Measurements from ENCODE around the gene PAK6.
A peak's percentile ranks its signal among the peaks of the same experiment; 100 is the strongest.

PAK6 gene

DNA sequence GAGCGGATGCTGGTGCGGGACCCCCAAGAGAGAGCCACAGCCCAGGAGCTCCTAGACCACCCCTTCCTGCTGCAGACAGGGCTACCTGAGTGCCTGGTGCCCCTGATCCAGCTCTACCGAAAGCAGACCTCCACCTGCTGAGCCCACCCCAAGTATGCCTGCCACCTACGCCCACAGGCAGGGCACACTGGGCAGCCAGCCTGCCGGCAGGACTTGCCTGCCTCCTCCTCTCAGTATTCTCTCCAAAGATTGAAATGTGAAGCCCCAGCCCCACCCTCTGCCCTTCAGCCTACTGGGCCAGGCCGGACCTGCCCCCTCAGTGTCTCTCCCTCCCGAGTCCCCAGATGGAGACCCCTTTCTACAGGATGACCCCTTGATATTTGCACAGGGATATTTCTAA lies 37.1 kb downstream of the PAK6 start:
- no peak for FAIRE-seq
- no peak for DNase-seq (ENCODE audit: low spot score)

- FAIRE-seq (no peak), DNase-seq (ENCODE audit: low spot score) (no peak)
Measured at GRCh38 chr15:40276927-40277326, 38.1 kb downstream of the PAK6 start.

DNA sequence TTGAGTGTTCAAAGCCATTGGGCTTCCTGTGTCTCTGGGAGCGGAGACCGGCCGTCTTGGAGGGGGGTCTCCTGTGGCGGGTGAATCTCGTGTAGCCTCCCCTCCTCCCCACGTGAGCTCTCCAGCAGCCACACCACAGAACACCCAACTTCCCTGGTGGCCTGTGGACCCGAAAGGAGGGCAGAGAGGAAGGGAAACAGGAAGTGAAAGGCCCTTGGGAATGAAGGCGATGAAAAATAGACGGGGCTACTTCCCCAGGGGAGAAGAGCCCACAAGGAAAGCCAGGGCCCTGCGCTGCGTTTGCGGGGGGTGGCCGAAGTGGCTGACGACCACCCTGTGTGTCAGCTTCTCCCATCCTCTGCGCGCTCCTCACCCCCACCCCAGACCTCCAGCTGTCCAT lies 38.6 kb downstream of the PAK6 start:
- DNase-seq (ENCODE audit: low spot score) = no peak
- FAIRE-seq = no peak

GRCh38 chr15:40278026-40278425 lies 39.2 kb downstream of the PAK6 start:
- no peak for DNase-seq (ENCODE audit: low spot score)
- FAIRE-seq = no peak

- FAIRE-seq (peak; percentile 46), DNase-seq (ENCODE audit: low spot score) (peak; percentile 84)
Measured at GRCh38 chr15:40279437-40280141, 40.7 kb downstream of the PAK6 start.

DNA sequence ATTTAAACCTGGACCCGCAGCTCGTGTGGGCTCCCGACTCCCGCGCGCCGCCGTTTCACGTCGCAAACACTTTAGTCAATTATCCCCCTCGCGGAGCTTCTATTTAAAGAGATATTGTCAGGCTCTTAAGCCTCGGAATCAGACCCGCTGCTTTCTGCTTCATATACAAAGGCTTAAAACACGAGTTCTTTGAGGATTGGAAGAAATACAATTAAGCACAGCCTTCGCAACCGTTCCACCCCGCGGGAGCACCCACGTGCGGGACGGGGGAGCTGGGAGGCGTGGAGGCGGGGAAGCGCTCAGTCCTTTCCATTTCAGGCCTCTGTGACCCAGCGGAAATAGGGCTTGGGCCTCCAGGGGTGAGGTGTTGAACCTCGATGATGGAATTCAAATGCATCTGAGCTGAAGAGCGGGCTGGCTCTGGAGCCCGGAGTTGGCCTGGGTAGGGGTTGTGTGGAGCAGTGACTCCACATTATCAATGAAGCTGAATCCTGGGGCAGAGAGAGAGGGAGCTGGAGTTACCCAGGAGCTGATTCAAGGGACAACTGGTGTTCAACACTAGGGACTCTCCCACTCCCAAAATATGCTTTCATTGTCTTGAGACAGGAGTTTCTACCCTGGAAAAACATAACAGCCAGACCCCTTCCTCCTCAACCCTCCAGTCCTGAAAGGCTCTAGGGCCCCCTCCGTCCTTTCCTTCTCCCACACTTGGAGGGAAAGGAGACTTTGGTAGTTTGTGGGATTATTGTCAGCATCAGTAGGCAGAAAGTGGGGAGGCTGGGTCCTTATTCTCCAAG lies 41.6 kb downstream of the PAK6 start:
- FAIRE-seq (no peak), DNase-seq (ENCODE audit: low spot score) (no peak)

GRCh38 chr15:40281057-40281800 lies 42.4 kb downstream of the PAK6 start:
- FAIRE-seq (no peak), DNase-seq (ENCODE audit: low spot score) (no peak)

DNA sequence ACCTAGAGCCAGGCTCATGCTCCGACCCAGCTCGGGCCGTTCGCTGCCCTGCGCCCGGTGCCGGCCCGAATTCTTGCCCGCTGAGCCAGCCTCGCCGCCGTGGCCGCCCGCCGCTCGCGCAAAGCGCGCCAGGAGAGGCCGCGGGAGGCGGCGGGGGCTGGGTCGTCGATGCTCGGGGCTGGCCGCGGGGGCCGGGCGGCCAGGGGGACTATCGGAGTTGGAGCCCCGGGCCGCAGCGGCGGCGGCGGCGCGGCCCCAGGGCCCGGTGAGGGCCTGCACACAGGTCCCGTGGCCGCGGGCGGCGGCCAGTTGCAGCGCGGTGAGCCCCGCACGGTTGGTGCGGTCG lies 42.9 kb downstream of the PAK6 start:
- FAIRE-seq = no peak
- DNase-seq (ENCODE audit: low spot score) = no peak

- FAIRE-seq (no peak), DNase-seq (ENCODE audit: low spot score) (no peak)
Measured at GRCh38 chr15:40282147-40282868, 43.4 kb downstream of the PAK6 start.

DNA sequence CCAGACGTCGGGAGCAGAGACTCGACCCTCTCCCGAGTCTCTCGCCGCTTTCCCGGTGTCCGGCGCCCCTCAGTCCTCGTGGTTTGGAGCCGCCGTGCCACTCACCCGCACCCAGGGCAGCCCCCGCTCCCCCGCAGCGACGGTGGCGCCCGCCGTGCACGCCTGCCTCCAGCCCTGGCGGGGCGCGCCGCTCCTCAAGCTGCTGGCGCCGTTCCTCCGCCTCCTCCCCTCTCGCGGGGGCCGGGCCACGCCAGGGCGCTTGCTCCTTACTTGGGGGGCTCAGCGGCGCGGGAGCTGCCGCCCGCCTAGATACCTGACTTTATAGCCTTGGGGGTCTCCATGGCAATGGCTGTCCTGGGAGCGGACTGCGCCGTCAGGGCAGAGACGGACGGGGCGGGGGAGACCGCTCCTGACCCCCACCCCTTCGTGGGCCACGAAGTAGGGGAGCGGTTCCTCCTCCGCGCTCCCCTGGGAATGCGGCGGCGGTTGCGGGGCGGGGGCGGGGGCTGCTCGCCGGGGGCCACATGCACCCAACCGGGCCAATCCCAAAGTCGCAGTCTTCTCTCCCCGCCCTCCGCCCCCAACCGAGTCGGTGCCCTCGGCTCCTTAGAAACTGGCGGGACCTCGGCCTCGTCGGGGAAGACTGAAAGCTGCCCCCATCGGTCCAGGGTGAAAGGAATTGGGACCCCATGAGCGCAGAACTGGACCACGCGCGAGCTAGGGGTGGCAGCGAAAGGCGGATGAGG lies 44.2 kb downstream of the PAK6 start, which contains the start of gene ANKRD63:
Gene ANKRD63, minus strand, starts transcription at position 196 of the 746 bp plus-strand sequence. CDS start 478 bp downstream, outside the sequence.
- FAIRE-seq = no peak
- DNase-seq (ENCODE audit: low spot score) = no peak

DNA sequence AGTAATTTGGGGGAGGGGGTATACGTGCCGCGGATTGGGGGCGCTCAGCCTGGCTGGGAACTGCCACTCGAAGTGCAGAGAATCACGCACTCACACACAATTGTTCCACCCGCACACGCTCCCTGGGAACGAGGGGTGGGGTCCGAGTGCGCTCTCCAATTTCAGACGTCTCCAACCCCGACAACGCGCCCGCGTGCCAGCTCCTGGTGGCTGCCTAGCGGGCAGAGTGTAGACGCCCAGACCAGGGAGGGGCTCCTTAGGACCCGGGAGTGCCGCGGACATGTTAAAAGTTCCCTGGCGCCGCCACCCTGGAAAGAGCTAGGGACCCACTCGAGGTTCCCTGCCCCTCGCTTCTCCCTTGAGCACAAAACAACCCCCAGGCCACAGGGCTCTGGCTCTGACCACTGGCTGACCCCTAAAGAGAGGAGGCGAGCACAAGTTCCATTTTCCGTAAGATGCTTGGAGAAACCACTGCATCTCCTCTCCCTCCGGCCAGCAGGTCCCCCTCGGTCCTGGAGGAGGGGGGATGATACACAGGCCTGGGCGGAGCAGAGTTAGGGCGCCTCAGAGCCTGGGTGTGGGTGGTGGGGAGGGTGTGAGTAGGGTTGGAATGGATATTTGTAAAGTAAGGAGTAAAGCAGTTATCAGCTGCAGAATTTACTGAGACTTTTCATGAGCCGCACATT lies 44.9 kb downstream of the PAK6 start:
- FAIRE-seq (no peak), DNase-seq (ENCODE audit: low spot score) (no peak)

GRCh38 chr15:40285151-40285550 lies 46.3 kb downstream of the PAK6 start:
- DNase-seq (ENCODE audit: low spot score) = no peak
- FAIRE-seq = no peak

- DNase-seq (ENCODE audit: low spot score) = no peak
Measured at GRCh38 chr15:40285554-40286011, 46.7 kb downstream of the PAK6 start.

DNA sequence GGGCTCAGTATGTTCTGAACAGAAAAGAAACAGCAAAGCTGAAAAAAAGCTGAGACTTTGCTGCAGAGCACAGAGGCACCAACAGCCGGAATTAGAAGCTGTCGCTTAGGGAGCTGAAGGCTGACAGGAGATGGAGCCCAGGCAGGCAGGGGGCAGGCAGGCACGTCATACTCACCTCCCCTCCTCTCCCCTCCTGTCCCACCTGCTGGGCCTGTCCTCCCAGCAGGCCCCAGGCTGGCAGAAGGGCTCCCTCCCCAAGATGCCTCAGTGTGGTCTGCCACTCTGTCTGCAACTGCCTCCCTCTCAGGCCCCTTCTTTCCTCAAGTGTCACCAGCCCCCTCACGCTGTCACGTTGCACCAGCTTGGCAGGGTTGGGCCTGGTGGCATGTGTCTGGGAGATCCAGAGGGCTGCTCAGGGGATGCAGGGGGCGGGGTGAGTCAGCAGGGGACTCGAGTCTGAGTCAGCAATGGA lies 47.2 kb downstream of the PAK6 start:
- FAIRE-seq (no peak), DNase-seq (ENCODE audit: low spot score) (no peak)

More at GRCh38 chr15:40285554-40286011, 46.7 kb downstream of the PAK6 start:
- FAIRE-seq = no peak

GRCh38 chr15:40286794-40287193 lies 47.9 kb downstream of the PAK6 start:
- no peak for FAIRE-seq
- DNase-seq (ENCODE audit: low spot score) = no peak

GRCh38 chr15:40287505-40287904 lies 48.6 kb downstream of the PAK6 start:
- no peak for DNase-seq (ENCODE audit: low spot score)
- no peak for FAIRE-seq

DNA sequence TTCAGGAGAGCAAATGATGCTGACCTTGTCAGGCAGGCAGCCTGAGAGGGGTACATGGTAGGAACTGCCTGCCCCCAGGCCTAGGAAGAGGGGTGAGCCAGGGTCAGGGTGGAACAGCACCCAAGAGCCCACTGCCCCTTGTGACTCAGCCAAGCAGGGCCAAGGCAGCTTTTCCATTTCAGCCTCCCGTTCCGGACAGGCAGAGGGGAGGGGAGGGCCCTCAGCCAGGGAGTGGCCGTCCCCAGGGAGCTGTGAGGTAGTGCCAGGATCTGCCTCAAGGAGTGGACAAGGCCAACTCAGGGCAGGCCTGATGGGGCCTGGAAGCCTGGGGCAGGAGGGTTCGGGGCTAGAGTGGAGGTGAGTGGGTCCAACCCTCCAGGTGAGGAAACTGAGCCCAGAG lies 49.1 kb downstream of the PAK6 start:
- peak; percentile 31 for DNase-seq (ENCODE audit: low spot score)
- no peak for FAIRE-seq

GRCh38 chr15:40289140-40289775 lies 50.4 kb downstream of the PAK6 start:
- DNase-seq (ENCODE audit: low spot score) = peak; percentile 23
- no peak for FAIRE-seq

- no peak for FAIRE-seq
- DNase-seq (ENCODE audit: low spot score) = no peak
Measured at GRCh38 chr15:40290545-40290917, 51.7 kb downstream of the PAK6 start.

All from urothelium cell line (cell line).